Measurements from ENCODE around the gene TNFAIP8L3.

GRCh38 chr15:51011212-51011611 lies 83.5 kb downstream of the TNFAIP8L3 start:
- no peak for TF ChIP-seq CTCF (IDR thresholded peaks at IDR 0.05)
- TF ChIP-seq POLR2A (IDR thresholded peaks at IDR 0.05; ENCODE audit: low read depth) = no peak
- TF ChIP-seq POLR2AphosphoS5 (IDR thresholded peaks at IDR 0.05) = no peak
